A673 (cell line): ENCODE data around the gene SH3RF3.

Experiments
- EZH2 ChIP-seq: fragments of 200-600 bp; sonication (generic); IDR thresholded peaks from 2 replicates; pipeline ENCODE4 v1.6.1; 2017; ENCODE audit warnings: borderline replicate concordance, low read depth, mild to moderate bottlenecking, mixed read lengths, antibody characterized with exemption, low read length; ENCODE audit not compliant: poor library complexity, severe bottlenecking
- TF ChIP-seq, protein P1 (sequence below): fragments of 300-800, 200-600 bp; sonication (generic); conservative IDR thresholded peaks from 2 replicates; pipeline ENCODE4 v1.5.1; 2017; ENCODE audit warnings: low read depth, mild to moderate bottlenecking, antibody characterized with exemption, low read length, moderate library complexity, mixed read lengths

DNA sequence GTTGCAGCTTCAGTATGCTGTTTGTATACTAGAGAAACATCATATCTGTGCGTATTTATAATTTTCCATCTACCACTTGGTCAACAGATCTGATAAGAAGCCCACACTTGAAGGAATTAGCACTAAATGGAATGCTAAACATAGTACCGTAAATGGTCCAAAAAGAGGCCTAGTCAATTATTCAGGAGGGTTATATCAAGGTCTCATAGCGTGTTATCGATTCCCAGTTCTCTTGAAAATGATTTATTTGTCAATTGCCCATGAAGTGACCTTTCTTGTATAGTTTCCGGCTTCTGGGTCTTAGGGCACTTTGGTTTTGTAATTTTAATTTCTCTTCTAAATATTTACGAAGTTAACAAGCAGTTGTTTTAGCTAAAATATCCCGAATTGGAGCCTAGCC lies 18.4 kb downstream of the SH3RF3 start:
- TF ChIP-seq, protein P1, sequence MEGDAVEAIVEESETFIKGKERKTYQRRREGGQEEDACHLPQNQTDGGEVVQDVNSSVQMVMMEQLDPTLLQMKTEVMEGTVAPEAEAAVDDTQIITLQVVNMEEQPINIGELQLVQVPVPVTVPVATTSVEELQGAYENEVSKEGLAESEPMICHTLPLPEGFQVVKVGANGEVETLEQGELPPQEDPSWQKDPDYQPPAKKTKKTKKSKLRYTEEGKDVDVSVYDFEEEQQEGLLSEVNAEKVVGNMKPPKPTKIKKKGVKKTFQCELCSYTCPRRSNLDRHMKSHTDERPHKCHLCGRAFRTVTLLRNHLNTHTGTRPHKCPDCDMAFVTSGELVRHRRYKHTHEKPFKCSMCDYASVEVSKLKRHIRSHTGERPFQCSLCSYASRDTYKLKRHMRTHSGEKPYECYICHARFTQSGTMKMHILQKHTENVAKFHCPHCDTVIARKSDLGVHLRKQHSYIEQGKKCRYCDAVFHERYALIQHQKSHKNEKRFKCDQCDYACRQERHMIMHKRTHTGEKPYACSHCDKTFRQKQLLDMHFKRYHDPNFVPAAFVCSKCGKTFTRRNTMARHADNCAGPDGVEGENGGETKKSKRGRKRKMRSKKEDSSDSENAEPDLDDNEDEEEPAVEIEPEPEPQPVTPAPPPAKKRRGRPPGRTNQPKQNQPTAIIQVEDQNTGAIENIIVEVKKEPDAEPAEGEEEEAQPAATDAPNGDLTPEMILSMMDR = no peak
- no peak for TF ChIP-seq EZH2
